ENCODE measurements around the gene PIAS1.

PIAS1 gene

GRCh38 chr15:68029959-68030358 is 24.2 kb upstream of the PIAS1 start:
- H3K36me3 ChIP-seq (ENCODE audit: control insufficient read depth, insufficient read depth, low read length): no peaks in the 10 kb centered on the region
- H3K4me3 ChIP-seq (replicated peaks; ENCODE audit: low read depth, low read length): no peak overlapping the region
- no peak for DNase-seq (ENCODE audit: extremely low read depth, insufficient read length)
- no peaks in the 10 kb centered on the region for H3K27me3 ChIP-seq (replicated peaks; ENCODE audit: control insufficient read depth, insufficient read depth, low read length)
- TF ChIP-seq CTCF (IDR thresholded peaks at IDR 0.05; ENCODE audit: insufficient read depth, low read length, poor library complexity, severe bottlenecking): no peak

- no peak for DNase-seq (ENCODE audit: extremely low read depth, insufficient read length)
- Histone ChIP-seq H3K4me3 (replicated peaks; ENCODE audit: low read depth, low read length) (no peak overlapping the region), H3K27me3 (replicated peaks; ENCODE audit: control insufficient read depth, insufficient read depth, low read length) (no peaks in the 10 kb centered on the region), H3K36me3 (ENCODE audit: control insufficient read depth, insufficient read depth, low read length) (no peaks in the 10 kb centered on the region)
- TF ChIP-seq CTCF (IDR thresholded peaks at IDR 0.05; ENCODE audit: insufficient read depth, low read length, poor library complexity, severe bottlenecking): no peak
These were observed 22.7 kb upstream of the PIAS1 start for GRCh38 chr15:68031404-68031803.

- Histone ChIP-seq H3K36me3 (ENCODE audit: control insufficient read depth, insufficient read depth, low read length) (no peaks in the 10 kb centered on the region), H3K4me3 (replicated peaks; ENCODE audit: low read depth, low read length) (no peak overlapping the region), H3K27me3 (replicated peaks; ENCODE audit: control insufficient read depth, insufficient read depth, low read length) (no peaks in the 10 kb centered on the region)
- peak; percentile 39 for DNase-seq (ENCODE audit: extremely low read depth, insufficient read length)
- TF ChIP-seq CTCF (IDR thresholded peaks at IDR 0.05; ENCODE audit: insufficient read depth, low read length, poor library complexity, severe bottlenecking): no peak
These were observed 21.4 kb upstream of the PIAS1 start for GRCh38 chr15:68032672-68033071.

GRCh38 chr15:68034081-68034480 is 20.0 kb upstream of the PIAS1 start:
- no peak for DNase-seq (ENCODE audit: extremely low read depth, insufficient read length)
- H3K4me3 ChIP-seq (replicated peaks; ENCODE audit: low read depth, low read length): no peak overlapping the region
- H3K27me3 ChIP-seq (replicated peaks; ENCODE audit: control insufficient read depth, insufficient read depth, low read length): no peaks in the 10 kb centered on the region
- H3K36me3 ChIP-seq (ENCODE audit: control insufficient read depth, insufficient read depth, low read length): no peaks in the 10 kb centered on the region
- TF ChIP-seq CTCF (IDR thresholded peaks at IDR 0.05; ENCODE audit: insufficient read depth, low read length, poor library complexity, severe bottlenecking): no peak

- Histone ChIP-seq H3K36me3 (ENCODE audit: control insufficient read depth, insufficient read depth, low read length) (no peaks in the 10 kb centered on the region), H3K4me3 (replicated peaks; ENCODE audit: low read depth, low read length) (no peak overlapping the region), H3K27me3 (replicated peaks; ENCODE audit: control insufficient read depth, insufficient read depth, low read length) (no peaks in the 10 kb centered on the region)
- TF ChIP-seq CTCF (IDR thresholded peaks at IDR 0.05; ENCODE audit: insufficient read depth, low read length, poor library complexity, severe bottlenecking): no peak
- no peak for DNase-seq (ENCODE audit: extremely low read depth, insufficient read length)
These were observed 19.3 kb upstream of the PIAS1 start for GRCh38 chr15:68034719-68035293.

- DNase-seq (ENCODE audit: extremely low read depth, insufficient read length): no peak
- no peaks in the 10 kb centered on the region for H3K27me3 ChIP-seq (replicated peaks; ENCODE audit: control insufficient read depth, insufficient read depth, low read length)
- TF ChIP-seq CTCF (IDR thresholded peaks at IDR 0.05; ENCODE audit: insufficient read depth, low read length, poor library complexity, severe bottlenecking): no peak
- no peaks in the 10 kb centered on the region for H3K36me3 ChIP-seq (ENCODE audit: control insufficient read depth, insufficient read depth, low read length)
- H3K4me3 ChIP-seq (replicated peaks; ENCODE audit: low read depth, low read length): no peak overlapping the region
These were observed 15.9 kb upstream of the PIAS1 start for GRCh38 chr15:68038246-68038645.
